ENCODE measurements around the gene MAVS.

The MAVS gene

DNA sequence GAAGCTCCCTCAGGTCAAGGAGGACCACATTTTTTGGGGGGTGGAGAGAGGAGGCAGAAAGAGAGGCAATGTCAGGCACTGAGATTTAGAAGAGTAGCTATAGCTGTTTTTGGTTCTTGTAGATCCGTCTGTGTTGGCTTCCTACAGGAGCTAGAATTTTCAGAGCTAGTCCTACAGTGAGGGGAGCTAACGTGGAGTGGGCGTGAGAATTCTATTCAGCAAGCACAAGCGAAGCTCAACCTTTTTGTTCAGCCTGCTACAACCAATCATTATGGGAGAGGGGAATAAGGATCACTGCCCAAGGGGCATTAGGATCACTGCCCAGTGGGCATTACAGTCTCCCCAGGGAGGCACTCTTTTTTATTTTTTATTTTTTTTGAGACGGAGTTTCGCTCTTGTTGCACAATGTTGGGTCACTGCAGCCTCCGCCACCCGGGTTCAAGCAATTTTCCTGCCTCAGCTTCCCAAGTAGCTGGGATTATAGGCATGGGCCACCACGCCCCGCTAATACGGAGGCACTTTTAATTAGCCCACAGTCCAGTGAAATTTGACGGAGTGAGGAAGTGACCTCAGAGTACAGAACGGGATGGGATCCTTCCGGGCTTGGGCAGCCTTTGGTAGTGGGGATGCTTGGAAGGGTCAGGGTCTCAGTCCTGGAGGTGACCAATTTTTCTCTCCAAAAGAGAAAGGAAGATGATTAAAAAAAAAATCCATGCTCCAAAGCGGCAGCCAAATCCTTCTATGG is 41.4 kb downstream of the MAVS start:
- Histone ChIP-seq H3K36me3 (replicated peaks; ENCODE audit: insufficient read depth, low read length) (no peaks in the 10 kb centered on the region; the same call in 1 of the 2 replicates), H3K4me2 (ENCODE audit: low read depth, low read length) (peak overlapping the region; percentile 63), H3F3A (ENCODE audit: insufficient read depth, low read length) (peaks cover 4% of the 10 kb centered on the region; the same call in 1 of the 2 replicates), H3K4me1 (ENCODE audit: low read length) (peaks cover 17% of the 10 kb centered on the region; the same call in 1 of the 2 replicates), H3K9me3 (replicated peaks; ENCODE audit: insufficient read depth, low read length) (no peaks in the 10 kb centered on the region), H3K27ac (ENCODE audit: low read length) (no peak overlapping the region), H3K9me2 (replicated peaks; ENCODE audit: insufficient read depth, low read length) (no peaks in the 10 kb centered on the region), H2AFZ (ENCODE audit: low read length) (peak overlapping the region; percentile 80; the same call in 1 of the 2 replicates), H3K9ac (ENCODE audit: low read length) (peak overlapping the region; percentile 75), H3K79me2 (ENCODE audit: low read length) (peaks cover 60% of the 10 kb centered on the region), H3K27me3 (replicated peaks; ENCODE audit: insufficient read depth, low read length) (no peaks in the 10 kb centered on the region), H3K4me3 (ENCODE audit: low read length) (peak overlapping the region; percentile 86), H4K20me1 (ENCODE audit: insufficient read depth, low read length) (peaks cover 19% of the 10 kb centered on the region)
- TF ChIP-seq EZH2 (optimal IDR thresholded peaks at IDR 0.05; ENCODE audit: low read depth, low read length) = no peak
- TF ChIP-seq, protein P1, sequence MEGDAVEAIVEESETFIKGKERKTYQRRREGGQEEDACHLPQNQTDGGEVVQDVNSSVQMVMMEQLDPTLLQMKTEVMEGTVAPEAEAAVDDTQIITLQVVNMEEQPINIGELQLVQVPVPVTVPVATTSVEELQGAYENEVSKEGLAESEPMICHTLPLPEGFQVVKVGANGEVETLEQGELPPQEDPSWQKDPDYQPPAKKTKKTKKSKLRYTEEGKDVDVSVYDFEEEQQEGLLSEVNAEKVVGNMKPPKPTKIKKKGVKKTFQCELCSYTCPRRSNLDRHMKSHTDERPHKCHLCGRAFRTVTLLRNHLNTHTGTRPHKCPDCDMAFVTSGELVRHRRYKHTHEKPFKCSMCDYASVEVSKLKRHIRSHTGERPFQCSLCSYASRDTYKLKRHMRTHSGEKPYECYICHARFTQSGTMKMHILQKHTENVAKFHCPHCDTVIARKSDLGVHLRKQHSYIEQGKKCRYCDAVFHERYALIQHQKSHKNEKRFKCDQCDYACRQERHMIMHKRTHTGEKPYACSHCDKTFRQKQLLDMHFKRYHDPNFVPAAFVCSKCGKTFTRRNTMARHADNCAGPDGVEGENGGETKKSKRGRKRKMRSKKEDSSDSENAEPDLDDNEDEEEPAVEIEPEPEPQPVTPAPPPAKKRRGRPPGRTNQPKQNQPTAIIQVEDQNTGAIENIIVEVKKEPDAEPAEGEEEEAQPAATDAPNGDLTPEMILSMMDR (IDR thresholded peaks at IDR 0.05; ENCODE audit: low read length) = no peak
- TF ChIP-seq EZH2phosphoT487 (IDR thresholded peaks at IDR 0.05; ENCODE audit: low read length) = no peak
- no peak for DNase-seq

GRCh38 chr20:3888622-3889488 is 42.2 kb downstream of the MAVS start, which contains the start of gene PANK2:
TSS of gene PANK2 (plus strand) at chr20:3889387.
- no peaks in the 10 kb centered on the region for H3K27me3 ChIP-seq (replicated peaks; ENCODE audit: insufficient read depth, low read length)
- peaks cover 4% of the 10 kb centered on the region; the same call in 1 of the 2 replicates for H3F3A ChIP-seq (ENCODE audit: insufficient read depth, low read length)
- H4K20me1 ChIP-seq (ENCODE audit: insufficient read depth, low read length) = peaks cover 27% of the 10 kb centered on the region
- TF ChIP-seq, protein P1 (IDR thresholded peaks at IDR 0.05; ENCODE audit: low read length) = peak; percentile 30
- no peak for TF ChIP-seq EZH2 (optimal IDR thresholded peaks at IDR 0.05; ENCODE audit: low read depth, low read length)
- DNase-seq = peak; percentile 98
- H3K4me3 ChIP-seq (ENCODE audit: low read length) = peak within 1 kb of the TSS; percentile 86
- H3K27ac ChIP-seq (ENCODE audit: low read length) = peak within 1 kb of the TSS; percentile 46; the same call in 1 of the 2 replicates
- peak within 1 kb of the TSS; percentile 98 for H3K4me2 ChIP-seq (ENCODE audit: low read depth, low read length)
- no peaks in the 10 kb centered on the region for H3K9me2 ChIP-seq (replicated peaks; ENCODE audit: insufficient read depth, low read length)
- peaks cover 68% of the 10 kb centered on the region for H3K79me2 ChIP-seq (ENCODE audit: low read length)
- H2AFZ ChIP-seq (ENCODE audit: low read length) = peak within 1 kb of the TSS; percentile 80
- H3K9me3 ChIP-seq (replicated peaks; ENCODE audit: insufficient read depth, low read length) = no peaks in the 10 kb centered on the region
- no peaks in the 10 kb centered on the region; the same call in 1 of the 2 replicates for H3K36me3 ChIP-seq (replicated peaks; ENCODE audit: insufficient read depth, low read length)
- peak within 1 kb of the TSS; percentile 75 for H3K9ac ChIP-seq (ENCODE audit: low read length)
- peaks cover 20% of the 10 kb centered on the region; the same call in 1 of the 2 replicates for H3K4me1 ChIP-seq (ENCODE audit: low read length)

DNA sequence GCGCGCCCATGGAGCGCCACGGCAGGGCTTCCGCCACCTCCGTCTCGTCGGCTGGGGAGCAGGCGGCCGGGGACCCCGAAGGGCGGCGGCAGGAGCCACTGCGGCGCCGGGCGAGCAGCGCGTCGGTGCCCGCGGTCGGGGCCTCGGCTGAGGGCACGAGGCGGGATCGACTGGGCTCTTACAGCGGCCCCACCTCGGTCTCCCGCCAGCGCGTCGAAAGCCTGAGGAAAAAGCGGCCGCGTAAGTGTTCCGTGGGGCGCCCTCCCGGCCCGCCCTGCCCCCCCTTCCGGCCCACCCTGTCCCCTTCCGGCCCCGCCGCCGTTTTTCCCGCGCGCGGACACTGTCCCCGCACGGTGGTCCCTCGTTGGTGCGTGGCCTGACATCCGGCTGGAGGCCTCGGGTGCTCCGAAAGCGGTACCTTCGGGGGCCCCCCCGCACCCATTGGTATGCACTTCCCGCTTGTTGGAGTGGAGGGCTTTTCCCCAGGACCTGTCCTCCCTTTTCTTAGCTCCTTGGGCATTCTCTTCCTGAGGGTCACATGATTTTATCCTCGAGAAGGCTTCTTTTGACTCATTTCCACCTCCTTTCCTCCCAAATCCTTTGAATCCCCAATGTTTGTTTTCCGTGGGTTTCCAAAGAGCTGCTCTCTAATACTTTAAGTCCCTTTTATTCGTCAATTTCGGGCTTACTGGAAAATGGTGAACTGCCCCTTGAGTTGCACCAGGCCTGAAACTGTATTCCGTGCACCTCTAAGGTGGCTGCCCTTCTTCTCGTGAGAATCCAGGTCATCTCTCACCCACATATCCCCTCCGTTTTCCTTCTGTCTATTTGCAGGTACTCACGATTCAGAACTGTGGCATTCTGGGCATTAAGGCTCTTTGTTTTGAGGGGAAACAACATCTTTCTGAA is 43.1 kb downstream of the MAVS start:
- Histone ChIP-seq H3K36me3 (replicated peaks; ENCODE audit: insufficient read depth, low read length) (no peaks in the 10 kb centered on the region; the same call in 1 of the 2 replicates), H3K79me2 (ENCODE audit: low read length) (peaks cover 77% of the 10 kb centered on the region), H3K27me3 (replicated peaks; ENCODE audit: insufficient read depth, low read length) (no peaks in the 10 kb centered on the region), H4K20me1 (ENCODE audit: insufficient read depth, low read length) (peaks cover 31% of the 10 kb centered on the region), H3K4me3 (ENCODE audit: low read length) (peak overlapping the region; percentile 86), H3K4me2 (ENCODE audit: low read depth, low read length) (peak overlapping the region; percentile 98), H2AFZ (ENCODE audit: low read length) (no peak overlapping the region), H3K9me2 (replicated peaks; ENCODE audit: insufficient read depth, low read length) (no peaks in the 10 kb centered on the region), H3K9ac (ENCODE audit: low read length) (peak overlapping the region; percentile 75), H3K27ac (ENCODE audit: low read length) (peak overlapping the region; percentile 37; the same call in 1 of the 2 replicates), H3K4me1 (ENCODE audit: low read length) (peaks cover 20% of the 10 kb centered on the region; the same call in 1 of the 2 replicates), H3F3A (ENCODE audit: insufficient read depth, low read length) (peaks cover 4% of the 10 kb centered on the region; the same call in 1 of the 2 replicates), H3K9me3 (replicated peaks; ENCODE audit: insufficient read depth, low read length) (no peaks in the 10 kb centered on the region)
- peak; percentile 37 for DNase-seq
- no peak for TF ChIP-seq EZH2 (optimal IDR thresholded peaks at IDR 0.05; ENCODE audit: low read depth, low read length)
- no peak for TF ChIP-seq EZH2phosphoT487 (IDR thresholded peaks at IDR 0.05; ENCODE audit: low read length)
- TF ChIP-seq, protein P1 (IDR thresholded peaks at IDR 0.05; ENCODE audit: low read length) = no peak
